Transverse colon (tissue), 4 donors: ENCODE measurements around the gene UBXN2A. TPM values are rescaled to one million over a fixed set of nuclear protein-coding genes. Genes with fewer than 3 reads are reported as not detected.
"Not testable (repeated sequence)": the region's sequence is repeated elsewhere in the genome, so short reads cannot be mapped to it uniquely, and the experiment has no call there.

Experiments
- DNase-seq: peaks from one replicate; pipeline ENCODE4 v3.0.0-alpha.2; 2019
- H3K27ac ChIP-seq, 4 donors: fragments of 200-600 bp; sonication (generic); 2 replicates each; pipeline ENCODE4 v1.5.1; 2016 to 2018; ENCODE audit warnings: inconsistent platforms in 4 of 4
- H3K27me3 ChIP-seq: fragments of 200-600 bp; sonication (generic); 2 replicates; pipeline ENCODE4 v1.5.1; 2017; ENCODE audit warnings: inconsistent platforms
- H3K36me3 ChIP-seq, 4 donors: fragments of 200-600 bp; sonication (generic); 2 replicates each; pipeline ENCODE4 v1.5.1; 2017 to 2019; ENCODE audit warnings: inconsistent platforms in 4 of 4
- H3K4me1 ChIP-seq, 4 donors: fragments of 200-600 bp; sonication (generic); 2 replicates each; pipeline ENCODE4 v1.5.1; 2017 to 2020; ENCODE audit warnings: inconsistent platforms in 4 of 4
- H3K4me3 ChIP-seq, 4 donors: fragments of 200-600 bp; sonication (generic); 1 replicate in 1 of 4; 2 replicates in 3 of 4; pipeline versions ENCODE4 v1.5.1 to v1.6.1; 2017 to 2019; ENCODE audit warnings: inconsistent platforms in 4 of 4
- H3K9me3 ChIP-seq, 2 donors: fragments of 200-600 bp; sonication (generic); 2 replicates each; pipeline ENCODE4 v1.5.1; 2017 to 2019; ENCODE audit warnings: inconsistent platforms in 2 of 2
- EP300 ChIP-seq: sonication (generic); formaldehyde crosslinking; IDR thresholded peaks from one replicate; pipeline ENCODE4 v1.6.1; 2017; ENCODE audit warnings: antibody characterized with exemption, low read depth
- POLR2A ChIP-seq: fragments of 450-650 bp; IDR thresholded peaks from one replicate; pipeline ENCODE4 v1.6.1; 2016; ENCODE audit warnings: antibody characterized with exemption, mild to moderate bottlenecking, moderate library complexity
- POLR2AphosphoS5 ChIP-seq, 3 donors: sonication (generic); formaldehyde crosslinking; IDR thresholded peaks; one replicate each; pipeline ENCODE4 v1.6.1; 2016; ENCODE audit warnings: antibody characterized with exemption in 3 of 3
- WGBS, 2 donors: methylation state at CpG; one replicate each; pipeline ENCODE4 v1.1.5; 2018; ENCODE audit warnings: low coverage in 1 of 2; 5-methylcytosine and 5-hydroxymethylcytosine counted together
- in situ Hi-C, 4 donors: fragments of 200-750 bp; cut with MboI; loops; one replicate each; pipeline versions ENCODE4 v1.15.0 to v1.15.1; 2017; ENCODE audit warnings: low sequenced_read_pairs in 3 of 4, low pct_ligation_motif_present in 1 of 4, low pct_unique_long_range_greater_than_20kb in 1 of 4
- intact Hi-C: fragments of 100-400 bp; cut with DNase I; formaldehyde crosslinking; loops from one replicate; pipeline ENCODE4 v1.15.1; 2023; ENCODE audit warnings: low total_unique reads
- total RNA-seq, 4 donors: library from RNA; depleted of rRNA; stranded (reverse); fragments of >200 nt; gene quantifications; one replicate each; pipeline ENCODE4 v1.1.0, GENCODE V29; 2016
- TF ChIP-seq, protein P1 (sequence below), 5 experiments: fragments of 200-600 bp in 3 of 5; fragments of 450-650 bp in 2 of 5; sonication (generic) in 3 of 5; IDR thresholded peaks; 1 replicate in 2 of 5; 2 replicates in 3 of 5; pipeline ENCODE4 v1.5.1; 2016 to 2017; ENCODE audit warnings: antibody characterized with exemption in 5 of 5, inconsistent platforms in 3 of 5, mild to moderate bottlenecking in 2 of 5, moderate library complexity in 1 of 5

UBXN2A gene
- total RNA-seq, 4 donors from 2014 or later = 6.4 to 13.7 (median 10.8) TPM

DNA sequence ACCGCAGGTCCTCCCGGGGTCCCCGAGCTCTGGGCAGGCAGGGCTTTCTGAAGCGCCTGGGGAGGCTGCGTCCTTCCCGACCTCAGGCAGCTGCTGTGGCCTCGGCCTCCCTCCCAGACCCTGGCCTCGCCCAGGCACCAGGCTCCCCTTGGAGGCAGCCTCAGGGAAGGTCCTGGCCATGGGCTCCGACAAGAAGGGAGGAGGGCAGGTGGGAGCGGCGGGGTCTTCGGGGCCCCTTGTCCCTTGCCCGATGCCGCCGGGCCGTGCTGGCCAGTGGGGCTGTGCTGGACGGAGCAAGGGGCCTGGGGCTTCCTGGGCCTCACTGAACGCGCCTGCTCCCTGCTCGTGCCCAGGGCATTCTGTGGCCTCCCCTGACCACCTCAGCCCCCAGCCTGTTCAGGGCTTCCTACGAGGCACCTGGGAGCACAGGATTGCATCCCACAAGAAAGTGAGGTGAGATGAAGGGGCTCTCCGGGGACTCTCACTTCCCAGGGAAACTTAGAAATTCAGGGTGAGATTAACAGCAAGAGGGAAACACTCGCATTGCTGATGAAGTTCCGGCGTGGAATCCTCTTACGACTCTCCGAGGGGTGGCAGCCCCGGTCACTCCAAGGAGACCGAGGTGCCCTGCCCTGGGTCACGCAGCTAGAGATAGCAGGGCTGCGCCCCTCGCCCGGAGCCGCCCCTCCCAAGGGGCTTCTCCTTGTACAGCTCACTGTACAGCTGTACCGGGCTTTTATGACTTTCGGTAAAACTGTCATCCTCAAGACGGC is 70.4 kb downstream of the UBXN2A start:
- Histone ChIP-seq H3K27ac (no peak overlapping the region), H3K4me1 (peaks cover 0 to 13% (median 11%) of the 10 kb centered on the region in 4 donors), H3K4me3 (peak overlapping the region in 3 of 4 donors; percentile 37 to 48 (median 42)), H3K36me3 (no peaks in the 10 kb centered on the region), H3K9me3 (no peaks in the 10 kb centered on the region), H3K27me3 (peaks cover 46% of the 10 kb centered on the region)
- DNase-seq = no peak
- no peak for TF ChIP-seq EP300
- no peak for TF ChIP-seq POLR2AphosphoS5 (IDR thresholded peaks at IDR 0.05)
- TF ChIP-seq, protein P1, sequence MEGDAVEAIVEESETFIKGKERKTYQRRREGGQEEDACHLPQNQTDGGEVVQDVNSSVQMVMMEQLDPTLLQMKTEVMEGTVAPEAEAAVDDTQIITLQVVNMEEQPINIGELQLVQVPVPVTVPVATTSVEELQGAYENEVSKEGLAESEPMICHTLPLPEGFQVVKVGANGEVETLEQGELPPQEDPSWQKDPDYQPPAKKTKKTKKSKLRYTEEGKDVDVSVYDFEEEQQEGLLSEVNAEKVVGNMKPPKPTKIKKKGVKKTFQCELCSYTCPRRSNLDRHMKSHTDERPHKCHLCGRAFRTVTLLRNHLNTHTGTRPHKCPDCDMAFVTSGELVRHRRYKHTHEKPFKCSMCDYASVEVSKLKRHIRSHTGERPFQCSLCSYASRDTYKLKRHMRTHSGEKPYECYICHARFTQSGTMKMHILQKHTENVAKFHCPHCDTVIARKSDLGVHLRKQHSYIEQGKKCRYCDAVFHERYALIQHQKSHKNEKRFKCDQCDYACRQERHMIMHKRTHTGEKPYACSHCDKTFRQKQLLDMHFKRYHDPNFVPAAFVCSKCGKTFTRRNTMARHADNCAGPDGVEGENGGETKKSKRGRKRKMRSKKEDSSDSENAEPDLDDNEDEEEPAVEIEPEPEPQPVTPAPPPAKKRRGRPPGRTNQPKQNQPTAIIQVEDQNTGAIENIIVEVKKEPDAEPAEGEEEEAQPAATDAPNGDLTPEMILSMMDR (IDR thresholded peaks at IDR 0.05) = no peak
- TF ChIP-seq POLR2A = no peak
- 64% methylated on average over 30 of the region's 37 CpGs; no CpG with 5 or more reads in 1 of the 2 donors for WGBS, 2 donors
- in situ Hi-C loops = no loop called here
- intact Hi-C loops = no loop called here

DNA sequence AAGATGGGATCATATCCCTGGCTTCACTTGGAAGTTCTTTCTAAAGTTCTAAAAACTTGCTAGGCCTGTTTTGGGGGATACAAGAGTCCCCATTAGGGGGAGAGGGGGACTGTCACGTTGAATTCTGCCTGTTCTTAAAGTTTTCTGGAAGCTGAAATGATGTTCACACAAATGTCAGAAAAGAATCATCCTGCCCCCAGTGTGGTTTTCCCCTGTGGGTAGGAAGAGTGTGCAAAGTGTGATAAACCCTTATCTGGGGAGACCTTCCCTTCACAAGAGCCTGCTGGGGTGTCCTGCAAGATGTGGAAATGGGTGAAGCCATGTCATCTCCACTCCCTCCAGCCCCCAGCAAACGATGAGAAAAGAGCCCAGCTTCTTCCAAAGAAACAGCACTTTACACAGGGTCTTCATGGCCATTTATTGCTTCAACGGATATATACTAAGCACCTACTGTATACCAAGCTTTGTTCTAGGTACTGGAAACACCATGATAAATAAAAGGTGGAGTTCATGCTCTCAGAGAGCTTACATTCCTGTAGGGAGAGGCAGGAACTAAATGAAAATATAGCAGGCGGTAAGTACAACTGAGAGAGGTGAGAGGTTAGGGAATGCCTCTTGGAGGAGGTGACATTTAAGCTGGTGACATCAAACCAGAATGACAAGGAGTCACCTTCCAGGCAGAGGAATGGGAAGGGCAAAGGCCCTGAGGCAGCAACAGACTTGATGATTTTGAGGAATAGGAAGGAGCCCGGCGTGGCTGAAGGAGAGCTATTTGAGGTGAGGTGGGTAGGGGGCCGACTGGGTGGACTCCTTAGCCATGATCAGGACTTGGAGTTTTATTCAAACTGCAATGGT is 71.2 kb downstream of the UBXN2A start:
- H3K9me3 ChIP-seq = no peaks in the 10 kb centered on the region
- intact Hi-C loops (no loop called here), in situ Hi-C loops (no loop called here)
- no peaks in the 10 kb centered on the region for H3K36me3 ChIP-seq
- no peak overlapping the region for H3K4me3 ChIP-seq
- WGBS, 2 donors = 58 to 60% methylated on average over 6 to 7 of the region's 7 CpGs
- no peak overlapping the region for H3K27ac ChIP-seq
- peaks cover 46% of the 10 kb centered on the region for H3K27me3 ChIP-seq
- no peak for DNase-seq
- TF ChIP-seq POLR2A (no peak), EP300 (no peak), POLR2AphosphoS5 (IDR thresholded peaks at IDR 0.05) (no peak)
- TF ChIP-seq, protein P1 (IDR thresholded peaks at IDR 0.05) = no peak
- H3K4me1 ChIP-seq = peaks cover 0 to 13% (median 11%) of the 10 kb centered on the region in 4 donors

GRCh38 chr2:24012521-24013188 is 72.4 kb downstream of the UBXN2A start:
- Histone ChIP-seq H3K36me3 (no peaks in the 10 kb centered on the region), H3K9me3 (no peaks in the 10 kb centered on the region), H3K27ac (no peak overlapping the region), H3K27me3 (peaks cover 46% of the 10 kb centered on the region), H3K4me3 (no peak overlapping the region), H3K4me1 (peaks cover 0 to 13% (median 11%) of the 10 kb centered on the region in 4 donors)
- in situ Hi-C loops = no loop called here
- TF ChIP-seq, protein P1 (IDR thresholded peaks at IDR 0.05) = no peak
- TF ChIP-seq POLR2A (no peak), POLR2AphosphoS5 (IDR thresholded peaks at IDR 0.05) (no peak), EP300 (no peak)
- intact Hi-C loops = no loop called here
- WGBS, 2 donors = 66 to 100% methylated on average over 2 to 9 of the region's 9 CpGs
- no peak for DNase-seq

GRCh38 chr2:24014902-24015301 is 74.6 kb downstream of the UBXN2A start:
- H3K4me3 ChIP-seq, in situ Hi-C loops, DNase-seq, H3K9me3 ChIP-seq, H3K4me1 ChIP-seq, H3K27ac ChIP-seq, H3K36me3 ChIP-seq, intact Hi-C loops: not testable (repeated sequence)
- peaks cover 29% of the 10 kb centered on the region for H3K27me3 ChIP-seq
- WGBS, 2 donors = 78 to 92% methylated on average over 6 of the region's 6 CpGs
